HepG2 (cell line): ENCODE measurements around the gene SLIT1.
"Not testable (repeated sequence)": the region's sequence is repeated elsewhere in the genome, so short reads cannot be mapped to it uniquely, and the experiment has no call there.

Experiments used
- CTCF ChIP-seq: sonication (generic); formaldehyde crosslinking; IDR thresholded peaks from 2 replicates; pipeline ENCODE4 v1.5.0; 2020; ENCODE audit warnings: mild to moderate bottlenecking, missing genetic modification reagents, moderate library complexity
- EP300 ChIP-seq, 3 experiments: sonication (generic) in 1 of 3; formaldehyde crosslinking in 1 of 3; IDR thresholded peaks; 2 replicates each; pipeline versions ENCODE4 v1.5.1 to v1.6.1; 2011 to 2020; ENCODE audit warnings: low read depth in 2 of 3, low read length in 2 of 3, borderline replicate concordance in 1 of 3, improper control_type of control experiment in 1 of 3, mild to moderate bottlenecking in 1 of 3, missing genetic modification reagents in 1 of 3, moderate library complexity in 1 of 3
- ETV6 ChIP-seq: sonication (generic); formaldehyde crosslinking; conservative IDR thresholded peaks from 2 replicates; pipeline ENCODE4 v1.4.0; 2020; ENCODE audit warnings: missing genetic modification reagents
- HOXA3 ChIP-seq: sonication (generic); formaldehyde crosslinking; IDR thresholded peaks from 2 replicates; pipeline ENCODE4 v1.5.0; 2020; ENCODE audit warnings: missing genetic modification reagents
- KAT8 ChIP-seq: IDR thresholded peaks from 2 replicates; pipeline ENCODE4 v1.6.1; 2016; ENCODE audit warnings: missing genetic modification reagents, missing compliant biosample characterization
- KDM4B ChIP-seq: sonication (generic); formaldehyde crosslinking; IDR thresholded peaks from 2 replicates; pipeline ENCODE4 v1.4.0; 2020; ENCODE audit warnings: missing genetic modification reagents
- KDM5B ChIP-seq: sonication (generic); formaldehyde crosslinking; IDR thresholded peaks from 2 replicates; pipeline ENCODE4 v1.4.0; 2020; ENCODE audit warnings: missing genetic modification reagents, mild to moderate bottlenecking, borderline replicate concordance
- TCF7 ChIP-seq: sonication (generic); IDR thresholded peaks from 2 replicates; pipeline ENCODE4 v1.6.1; 2016; ENCODE audit warnings: antibody characterized with exemption, low read depth
- TEF ChIP-seq: sonication (generic); formaldehyde crosslinking; IDR thresholded peaks from 2 replicates; pipeline ENCODE4 v1.5.0; 2020; ENCODE audit warnings: missing genetic modification reagents
- ZNF24 ChIP-seq: fragments of 450-650 bp; IDR thresholded peaks from 2 replicates; pipeline ENCODE4 v1.6.1; 2017; ENCODE audit warnings: antibody characterized with exemption, mild to moderate bottlenecking
- ZNF644 ChIP-seq: IDR thresholded peaks from 2 replicates; pipeline ENCODE4 v1.6.1; 2016; ENCODE audit warnings: low read depth
- TF ChIP-seq, protein P1 (sequence below): sonication (generic); formaldehyde crosslinking; IDR thresholded peaks from 2 replicates; pipeline ENCODE4 v1.9.0; 2021; ENCODE audit warnings: missing genetic modification reagents, borderline replicate concordance

GRCh38 chr10:97033841-97034240 is 151.9 kb downstream of the SLIT1 start:
- not testable (repeated sequence) for TF ChIP-seq TCF7; ETV6 (CRISPR knock-in tag); ZNF644; CTCF (CRISPR knock-in tag); EP300 (IDR thresholded peaks at IDR 0.05; ENCODE audit: low read depth in 2 of 2, low read length in 2 of 2); EP300 (CRISPR knock-in tag; IDR thresholded peaks at IDR 0.05; ENCODE audit: borderline replicate concordance); KDM4B (CRISPR knock-in tag); TEF (CRISPR knock-in tag); KDM5B (CRISPR knock-in tag); HOXA3 (CRISPR knock-in tag); KAT8 (CRISPR knock-in tag); ZNF24
- TF ChIP-seq, protein P1, sequence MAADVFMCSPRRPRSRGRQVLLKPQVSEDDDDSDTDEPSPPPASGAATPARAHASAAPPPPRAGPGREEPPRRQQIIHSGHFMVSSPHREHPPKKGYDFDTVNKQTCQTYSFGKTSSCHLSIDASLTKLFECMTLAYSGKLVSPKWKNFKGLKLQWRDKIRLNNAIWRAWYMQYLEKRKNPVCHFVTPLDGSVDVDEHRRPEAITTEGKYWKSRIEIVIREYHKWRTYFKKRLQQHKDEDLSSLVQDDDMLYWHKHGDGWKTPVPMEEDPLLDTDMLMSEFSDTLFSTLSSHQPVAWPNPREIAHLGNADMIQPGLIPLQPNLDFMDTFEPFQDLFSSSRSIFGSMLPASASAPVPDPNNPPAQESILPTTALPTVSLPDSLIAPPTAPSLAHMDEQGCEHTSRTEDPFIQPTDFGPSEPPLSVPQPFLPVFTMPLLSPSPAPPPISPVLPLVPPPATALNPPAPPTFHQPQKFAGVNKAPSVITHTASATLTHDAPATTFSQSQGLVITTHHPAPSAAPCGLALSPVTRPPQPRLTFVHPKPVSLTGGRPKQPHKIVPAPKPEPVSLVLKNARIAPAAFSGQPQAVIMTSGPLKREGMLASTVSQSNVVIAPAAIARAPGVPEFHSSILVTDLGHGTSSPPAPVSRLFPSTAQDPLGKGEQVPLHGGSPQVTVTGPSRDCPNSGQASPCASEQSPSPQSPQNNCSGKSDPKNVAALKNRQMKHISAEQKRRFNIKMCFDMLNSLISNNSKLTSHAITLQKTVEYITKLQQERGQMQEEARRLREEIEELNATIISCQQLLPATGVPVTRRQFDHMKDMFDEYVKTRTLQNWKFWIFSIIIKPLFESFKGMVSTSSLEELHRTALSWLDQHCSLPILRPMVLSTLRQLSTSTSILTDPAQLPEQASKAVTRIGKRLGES (CRISPR knock-in tag), result not testable (repeated sequence)
